ENCODE data around the gene IFFO2.

IFFO2 gene

GRCh38 chr1:18972531-18972930, 16.1 kb upstream of the IFFO2 start:
- peak; percentile 48 for DNase-seq

- DNase-seq, result no peak
These were observed 14.3 kb upstream of the IFFO2 start for GRCh38 chr1:18970762-18971161.

- no peak for DNase-seq
These were observed 13.9 kb upstream of the IFFO2 start for GRCh38 chr1:18970358-18970757.

- no peak for DNase-seq
These were observed 10.7 kb upstream of the IFFO2 start for GRCh38 chr1:18967066-18967690.

DNA sequence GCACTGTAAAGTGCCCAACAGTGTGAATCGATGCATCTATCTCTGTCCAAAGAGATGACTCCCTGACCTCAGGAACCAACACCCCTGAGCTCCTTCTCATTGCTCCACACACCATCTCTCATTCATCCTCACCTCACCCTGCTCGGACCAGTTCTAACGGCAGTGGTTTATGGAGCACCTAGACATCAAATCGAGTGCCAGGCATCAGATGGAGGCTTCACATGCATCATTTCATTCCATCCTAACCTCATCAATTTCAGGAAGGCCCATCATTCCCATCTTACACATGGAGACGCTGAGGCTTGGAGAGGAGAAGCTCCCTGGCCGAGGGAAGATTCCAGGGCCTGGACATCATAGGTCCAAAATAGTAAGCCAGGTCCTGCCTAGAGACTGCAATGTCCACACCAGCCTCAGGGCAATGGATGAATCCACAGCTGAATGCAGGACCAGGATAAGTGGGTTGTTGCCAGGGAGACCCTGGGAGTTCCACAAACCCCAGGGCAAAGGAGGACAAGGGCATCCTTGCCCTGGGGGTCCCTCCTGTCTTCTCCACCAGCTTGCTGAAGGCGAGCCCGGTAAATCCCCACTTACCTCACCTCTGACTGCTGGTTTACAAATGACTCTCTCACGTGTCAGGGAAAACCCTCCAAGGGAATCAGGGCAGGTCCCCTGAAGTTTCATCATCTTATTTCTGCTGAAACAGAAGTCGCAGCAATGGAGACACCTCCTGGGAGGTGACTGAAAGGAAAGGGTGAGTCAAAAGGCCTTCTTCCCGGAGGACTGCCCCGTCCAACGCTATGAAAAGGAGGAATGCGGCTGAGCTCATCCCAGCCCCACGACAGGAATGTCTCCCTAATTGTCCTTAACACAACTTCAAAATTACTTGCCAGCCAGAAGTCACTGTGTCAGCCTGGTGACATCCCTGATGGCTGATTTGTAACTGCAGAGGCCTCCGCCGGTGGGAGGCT, 9.0 kb upstream of the IFFO2 start:
- DNase-seq, result peak; percentile 77

GRCh38 chr1:18963968-18964367, 7.5 kb upstream of the IFFO2 start:
- DNase-seq, result no peak

GRCh38 chr1:18962855-18963737, 6.6 kb upstream of the IFFO2 start:
- DNase-seq, result no peak

GRCh38 chr1:18962121-18962721, 5.7 kb upstream of the IFFO2 start:
- DNase-seq, result no peak

DNA sequence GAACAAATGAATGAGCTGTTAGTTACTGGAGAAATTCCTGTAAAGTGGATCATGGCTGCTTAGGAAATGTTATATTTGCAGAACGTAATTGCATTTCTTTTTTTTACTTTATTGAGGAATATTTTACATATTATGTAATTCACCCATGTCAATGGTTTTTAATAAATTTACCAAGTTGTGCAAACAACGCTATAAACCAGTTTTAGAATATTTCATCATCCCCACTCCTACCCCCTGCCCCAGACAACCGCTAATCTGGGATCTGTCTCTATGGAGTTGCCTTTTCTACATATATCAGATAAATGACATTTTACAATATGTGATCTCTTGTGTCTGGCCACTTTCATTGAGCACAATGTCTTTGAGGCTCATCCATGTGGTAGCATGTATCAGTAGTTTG, 4.3 kb upstream of the IFFO2 start:
- DNase-seq, result no peak

- no peak for DNase-seq
These were observed 3.9 kb upstream of the IFFO2 start for GRCh38 chr1:18960409-18960808.

GRCh38 chr1:18959591-18959990, 3.1 kb upstream of the IFFO2 start:
- DNase-seq, result no peak

- DNase-seq, result no peak
These were observed 1.2 kb upstream of the IFFO2 start for GRCh38 chr1:18957532-18958300.

GRCh38 chr1:18957136-18957521, 653 bp upstream of the IFFO2 start:
- no peak for DNase-seq

GRCh38 chr1:18955441-18956192, 859 bp downstream of the IFFO2 start:
- DNase-seq, result no peak

DNA sequence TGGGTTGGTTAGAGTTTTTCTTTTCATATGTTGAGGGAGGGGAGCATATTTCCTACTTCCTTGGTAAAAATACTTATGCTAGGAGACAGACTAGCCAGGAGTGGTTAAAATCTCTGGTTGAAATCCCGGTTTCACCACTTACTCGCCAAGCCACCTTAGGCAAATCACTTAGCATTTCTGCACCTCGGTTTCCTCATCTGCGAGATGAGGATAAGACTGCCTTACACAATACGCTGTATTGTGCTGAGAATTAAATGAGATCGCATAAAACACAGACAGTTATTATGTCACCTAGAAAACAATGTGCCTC, 1.4 kb downstream of the IFFO2 start:
- no peak for DNase-seq

- DNase-seq, result no peak
These were observed 2.0 kb downstream of the IFFO2 start for GRCh38 chr1:18954270-18955071.

- DNase-seq, result no peak
These were observed 2.7 kb downstream of the IFFO2 start for GRCh38 chr1:18953731-18954231.

DNA sequence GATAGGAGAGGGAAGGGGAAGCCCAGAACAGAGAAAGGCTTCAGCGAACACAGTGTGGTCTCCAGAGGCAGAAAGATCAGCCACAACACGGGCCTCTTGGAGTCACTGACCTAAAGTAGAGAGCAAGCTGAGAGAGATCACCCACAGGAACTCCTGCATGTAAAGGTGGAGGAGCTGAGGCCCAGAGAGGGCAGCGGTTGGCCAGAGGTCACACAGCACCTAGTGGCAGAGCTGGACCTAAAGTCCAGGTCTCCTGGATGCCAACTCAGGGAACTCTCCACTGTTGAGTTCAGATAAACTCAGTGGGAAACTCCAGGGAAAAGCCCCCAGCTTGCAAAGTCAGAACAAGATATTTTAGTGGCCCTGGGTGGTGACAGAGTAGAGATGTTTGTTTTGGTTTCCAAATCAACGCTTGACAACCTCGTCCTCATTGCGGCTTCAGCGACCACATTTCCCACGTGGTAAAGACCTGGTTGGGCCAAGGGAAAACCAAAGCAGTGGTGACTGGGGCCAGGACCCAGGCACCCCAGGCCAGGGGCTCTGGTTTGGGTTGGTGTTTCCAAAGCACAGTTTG, 4.6 kb downstream of the IFFO2 start:
- no peak for DNase-seq

DNA sequence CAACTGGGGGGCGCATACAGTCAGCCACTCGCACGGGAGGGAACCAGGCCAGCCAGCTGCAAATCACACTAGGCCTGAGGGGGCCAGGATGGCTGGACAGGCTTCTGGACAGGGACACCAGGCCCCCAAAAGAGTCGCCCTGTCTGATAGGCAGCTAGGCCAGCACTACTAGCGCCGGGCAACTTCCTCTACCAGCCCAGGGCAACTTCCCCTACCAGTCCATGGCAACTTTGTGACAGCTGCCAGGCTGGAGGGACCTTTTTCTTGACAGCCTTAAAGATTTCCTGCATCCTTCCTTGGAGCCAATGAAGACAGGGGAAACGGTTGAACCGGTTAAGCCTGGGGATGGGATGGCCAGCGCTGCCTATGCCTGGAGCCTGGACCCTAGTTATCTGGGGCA, 5.1 kb downstream of the IFFO2 start:
- DNase-seq, result no peak

Data from fibroblast of skin of abdomen (primary cell).